Posterior vena cava (tissue), 2 donors: ENCODE results near the gene TTC24. TPM values are rescaled to one million over a fixed set of nuclear protein-coding genes. Genes with fewer than 3 reads are reported as not detected.

Experiments
- DNase-seq: peaks from one replicate; pipeline ENCODE4 v3.0.0-alpha.2; 2020; ENCODE audit warnings: low spot score
- intact Hi-C, 2 donors: fragments of 100-400 bp; cut with DNase I; formaldehyde crosslinking; loops; one replicate each; pipeline versions ENCODE4 v1.14.1 to v1.14.2; 2022 to 2023
- long read RNA-seq, 2 donors: library from polyadenylated mRNA; unstranded; transcript quantifications; one replicate each; pipeline ENCODE4 v2.0.0, GENCODE V29; 2020 to 2021
- total RNA-seq, 2 donors: library from RNA; stranded (reverse); fragmentation: NEBNext Ultra II Directional; extraction: Animal tissue kit (Norgen Biotek cat#: 25700); gene quantifications; one replicate each; pipeline ENCODE4 v1.2.1, GENCODE V29; 2021
- donor health status: DM: yes; HTN: yes; CAD: no.
- donor health status: DM: yes; HTN: yes; CAD: no.

Gene TTC24
- total RNA-seq, result not detected
- long read RNA-seq, donor 1, result 0 reads
- long read RNA-seq, donor 2, result 0 reads

DNA sequence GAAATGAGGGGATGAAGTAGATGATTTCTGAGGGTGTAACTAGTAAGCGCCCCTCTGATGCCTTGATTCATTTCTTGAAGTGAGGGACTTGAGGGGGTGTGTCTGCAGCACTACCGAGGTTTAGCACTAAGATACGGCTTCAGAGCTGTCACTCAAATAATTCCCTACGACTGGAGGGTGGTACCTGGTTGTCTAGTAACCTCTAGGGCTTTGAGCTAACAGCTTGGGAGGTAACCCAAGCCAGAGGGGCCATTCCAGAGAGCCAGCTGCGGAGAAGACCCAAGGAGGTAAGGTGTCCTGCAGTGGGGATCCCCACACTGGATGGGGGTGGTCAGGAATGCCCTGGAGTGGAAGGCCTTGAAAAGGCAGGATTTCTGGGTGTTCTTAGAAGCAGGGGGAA, at the start of gene TTC24:
Gene TTC24, plus strand, starts transcription at position 252 of the 400 bp plus-strand sequence. CDS start 1,642 bp downstream, outside the sequence.
- no peak for DNase-seq
- intact Hi-C loops, result no loop called here

DNA sequence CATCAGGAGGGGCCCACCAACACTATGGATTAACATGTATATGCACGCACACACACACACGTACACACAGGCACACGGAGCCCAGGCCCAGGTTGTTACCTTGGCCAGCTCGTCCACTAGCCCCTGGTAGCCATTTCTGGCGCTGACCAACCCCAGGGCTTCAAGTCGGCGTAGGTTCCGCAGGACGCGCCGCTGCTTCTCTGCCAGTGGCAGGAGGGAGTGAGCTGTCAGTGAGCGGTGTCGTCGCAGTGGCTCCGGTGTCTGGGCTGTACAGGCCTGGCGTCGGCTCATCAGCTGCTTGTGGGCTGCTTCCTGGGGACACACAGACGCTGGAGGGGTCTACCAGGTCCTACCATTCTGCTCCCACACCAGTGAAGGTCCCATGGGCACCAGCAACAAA, 49.5 kb upstream of the TTC24 start:
- intact Hi-C loops, result no loop called here
- peak; percentile 78 for DNase-seq

DNA sequence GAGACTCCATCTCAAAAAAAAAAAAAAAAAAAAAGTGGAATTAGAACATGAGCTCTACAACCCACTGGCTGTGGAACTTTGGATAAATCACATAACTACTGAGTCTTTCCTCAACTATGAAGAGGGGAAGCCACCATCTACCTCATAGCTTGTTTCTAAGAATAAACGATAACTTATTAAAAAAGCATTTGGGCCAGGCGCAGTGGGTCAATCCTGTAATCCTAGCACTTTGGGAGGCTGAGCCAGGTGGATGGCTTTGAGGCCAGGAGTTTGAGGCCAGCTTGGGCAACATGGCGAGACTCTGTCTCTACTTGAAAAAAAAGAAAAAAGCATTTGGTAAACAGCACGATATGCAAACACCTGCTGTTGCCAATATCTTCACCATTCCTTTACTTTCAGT, 47.1 kb upstream of the TTC24 start:
- intact Hi-C loops, result no loop called here
- peak; percentile 10 for DNase-seq

DNA sequence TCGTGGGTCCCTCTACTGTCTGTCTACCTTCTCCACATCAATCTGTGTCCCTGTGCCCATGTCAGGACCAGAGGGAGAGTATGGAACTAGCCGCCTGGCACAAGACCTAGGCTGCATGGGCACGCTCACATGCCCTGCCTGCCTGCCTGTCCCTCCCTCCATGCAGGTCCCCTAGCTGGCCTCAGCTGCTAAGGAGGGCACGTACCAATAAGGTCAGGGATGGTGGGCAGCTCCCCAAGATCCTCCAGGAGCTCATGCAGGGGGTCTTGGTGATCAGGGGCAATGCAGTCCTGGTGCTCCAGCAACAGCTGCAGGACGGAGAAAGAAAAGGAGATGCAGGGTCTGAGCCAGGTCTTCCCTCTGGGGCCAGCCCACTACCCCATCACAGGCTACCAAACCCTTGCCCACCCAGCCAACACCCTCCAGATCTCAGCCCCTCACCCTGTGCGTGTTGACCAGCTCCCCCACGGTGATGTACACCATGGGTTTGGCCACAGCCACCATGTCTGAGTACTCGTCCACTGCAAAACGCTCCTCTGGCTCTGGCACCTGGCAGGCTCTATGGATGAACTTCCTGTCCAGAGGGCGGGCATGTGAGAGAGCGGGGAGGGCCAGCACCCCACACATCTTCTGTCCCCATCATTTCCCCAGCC, 45.8 kb upstream of the TTC24 start:
- peak; percentile 70 for DNase-seq
- intact Hi-C loops, result no loop called here

DNA sequence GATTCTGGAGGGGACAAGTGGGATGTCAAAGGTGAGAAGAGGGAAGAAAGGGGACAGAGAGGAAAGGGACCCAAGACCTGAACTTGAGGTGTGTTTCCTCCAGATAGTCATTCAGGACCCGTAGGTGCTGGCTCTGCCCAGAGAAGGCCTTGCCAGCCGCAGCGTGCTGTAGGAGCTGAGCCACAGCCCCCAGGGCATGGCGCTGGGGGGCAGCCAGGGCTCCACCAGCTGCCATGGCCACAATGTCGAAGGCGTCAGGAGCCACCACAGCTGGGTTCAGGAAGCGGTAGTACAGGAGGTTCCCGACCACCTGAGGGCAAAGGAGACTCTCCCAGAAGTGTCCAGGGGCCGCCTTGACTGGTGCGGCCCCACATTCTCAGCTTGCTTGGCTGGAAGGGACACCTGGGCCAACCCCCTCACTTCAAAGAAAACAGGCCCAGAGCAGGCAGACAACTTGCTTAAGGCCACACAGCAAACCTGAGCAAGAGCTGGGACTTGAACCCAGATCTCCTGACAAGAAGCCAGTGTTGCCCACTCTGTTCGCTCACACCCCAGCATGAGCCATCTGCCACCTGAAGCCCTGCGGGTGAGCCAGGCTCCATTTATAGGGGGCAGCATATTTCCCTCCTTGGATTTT, 45.0 kb upstream of the TTC24 start:
- intact Hi-C loops, result no loop called here

DNA sequence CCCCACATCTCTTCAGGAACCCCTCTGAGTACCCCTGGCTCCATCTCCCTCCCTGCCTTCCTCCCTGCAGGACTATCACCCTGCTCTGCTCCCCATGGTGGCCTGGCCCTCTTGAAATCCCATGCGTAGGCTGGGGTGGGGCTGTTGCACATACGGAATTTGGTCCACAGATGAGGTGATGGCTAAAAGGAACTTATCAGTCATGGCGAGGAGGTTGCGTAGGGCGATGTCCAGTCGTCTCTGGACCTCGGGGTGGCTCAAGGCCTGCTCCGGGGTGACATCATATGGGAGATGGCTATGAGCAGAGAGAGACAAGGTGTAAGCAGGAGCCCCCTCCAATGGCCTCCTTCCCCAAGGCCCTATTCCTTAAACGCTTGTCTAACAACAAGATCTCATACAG, 42.5 kb upstream of the TTC24 start:
- intact Hi-C loops, result no loop called here
- no peak for DNase-seq

More for the DNA sequence above, 45.0 kb upstream of the TTC24 start:
- no peak for DNase-seq

DNA sequence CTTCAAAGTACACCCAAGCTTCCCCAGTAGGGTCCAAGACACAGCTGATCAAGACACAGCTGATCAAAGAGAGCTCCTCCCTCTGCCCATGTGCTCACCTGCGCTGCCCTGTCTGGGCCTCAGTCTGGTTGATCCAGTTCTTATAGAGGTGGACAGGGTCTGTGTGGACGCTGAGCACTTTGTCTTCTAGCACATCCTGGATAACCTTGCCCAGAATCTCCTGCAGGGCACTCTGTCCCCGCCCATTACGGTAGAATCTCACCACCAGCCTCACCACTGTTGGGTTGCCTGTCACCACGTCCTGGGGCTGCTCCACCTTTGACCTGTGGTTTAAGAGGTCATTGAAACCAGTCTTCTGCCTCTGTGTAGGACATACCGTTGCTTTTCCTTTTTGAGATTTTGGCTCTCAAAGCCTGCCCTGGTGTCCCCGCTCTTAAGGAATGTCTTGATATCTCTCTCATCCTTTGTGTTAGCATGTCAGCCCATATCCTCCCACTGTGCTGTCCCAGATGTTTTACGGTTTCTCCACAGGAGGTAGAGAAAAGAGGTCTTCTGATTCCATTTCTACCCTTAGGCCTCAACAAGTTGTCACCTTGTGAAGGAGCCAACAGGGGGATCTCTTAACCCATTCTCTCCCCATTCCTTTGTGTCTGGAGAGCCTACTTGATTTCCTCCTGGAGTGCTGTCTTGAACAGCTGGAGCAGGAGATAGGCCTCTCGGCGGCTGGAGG, 40.6 kb upstream of the TTC24 start:
- DNase-seq, result peak; percentile 13
- intact Hi-C loops, result no loop called here

DNA sequence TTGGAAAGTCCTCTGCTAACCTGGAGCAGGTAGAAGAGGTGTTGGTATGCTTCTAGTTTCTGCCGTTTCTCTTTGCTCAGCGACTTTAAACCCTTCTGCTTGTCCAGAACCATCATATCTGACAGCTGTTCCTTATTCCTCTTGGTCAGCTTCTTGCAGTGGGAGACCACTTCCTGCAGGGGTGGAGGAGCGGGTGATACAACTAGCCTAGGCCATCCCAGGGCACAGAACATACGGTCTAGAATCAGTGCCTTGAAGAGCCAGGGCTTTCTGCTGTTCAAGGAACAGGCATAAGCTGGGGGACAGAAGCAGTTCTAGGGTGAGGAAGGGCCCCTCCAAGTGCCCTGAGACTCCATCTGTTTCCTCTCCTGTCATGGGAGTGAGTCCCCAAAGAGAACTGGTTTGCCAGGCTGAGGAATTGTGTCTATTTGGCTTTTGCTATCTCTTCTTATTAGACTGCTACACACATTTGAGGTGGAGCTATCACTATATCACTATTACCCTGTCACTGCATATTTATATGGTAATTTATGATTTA, 39.6 kb upstream of the TTC24 start:
- intact Hi-C loops, result no loop called here

DNA sequence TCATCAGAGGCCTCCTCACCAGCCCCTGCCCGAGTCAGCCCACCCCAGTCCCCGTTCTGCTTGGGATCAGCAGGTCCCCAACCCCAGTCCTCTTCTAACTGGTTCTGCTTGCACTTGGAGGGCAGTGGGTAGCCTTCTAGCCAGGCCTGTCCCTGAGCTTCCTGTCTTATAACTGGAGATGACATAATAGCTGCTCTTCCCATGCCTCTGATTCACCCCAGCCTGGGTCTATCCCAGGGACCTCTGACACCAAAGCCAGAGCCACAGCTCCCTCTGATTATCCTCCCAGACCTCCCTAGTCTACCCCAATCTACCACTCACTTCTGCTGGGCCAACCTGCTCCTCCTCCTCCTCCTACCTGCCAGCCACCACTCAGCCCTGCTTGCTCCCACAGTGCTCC, 38.6 kb upstream of the TTC24 start:
- intact Hi-C loops, result no loop called here
- peak; percentile 19 for DNase-seq

More for the DNA sequence above, 39.6 kb upstream of the TTC24 start:
- DNase-seq, result no peak

DNA sequence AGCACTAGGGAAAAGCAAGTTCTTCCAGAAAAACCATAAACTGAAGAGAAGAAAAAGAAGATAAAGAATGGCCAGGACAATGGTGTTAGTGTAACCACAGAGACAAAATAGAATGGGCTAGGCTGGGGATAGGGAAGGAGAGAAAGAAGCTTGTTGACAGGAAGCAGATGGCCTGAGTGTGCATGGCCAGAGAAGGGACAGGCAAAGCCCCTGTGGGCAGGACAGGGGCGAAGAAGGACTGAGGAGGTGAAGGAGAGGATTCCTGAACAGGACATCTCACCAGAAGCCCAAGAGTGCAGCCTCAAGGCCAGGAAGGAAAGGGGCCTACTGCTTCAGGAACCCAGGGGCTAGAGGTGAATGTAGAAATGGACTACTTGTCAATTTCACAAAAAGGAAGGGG, 36.5 kb upstream of the TTC24 start:
- DNase-seq, result peak; percentile 7
- intact Hi-C loops, result no loop called here

DNA sequence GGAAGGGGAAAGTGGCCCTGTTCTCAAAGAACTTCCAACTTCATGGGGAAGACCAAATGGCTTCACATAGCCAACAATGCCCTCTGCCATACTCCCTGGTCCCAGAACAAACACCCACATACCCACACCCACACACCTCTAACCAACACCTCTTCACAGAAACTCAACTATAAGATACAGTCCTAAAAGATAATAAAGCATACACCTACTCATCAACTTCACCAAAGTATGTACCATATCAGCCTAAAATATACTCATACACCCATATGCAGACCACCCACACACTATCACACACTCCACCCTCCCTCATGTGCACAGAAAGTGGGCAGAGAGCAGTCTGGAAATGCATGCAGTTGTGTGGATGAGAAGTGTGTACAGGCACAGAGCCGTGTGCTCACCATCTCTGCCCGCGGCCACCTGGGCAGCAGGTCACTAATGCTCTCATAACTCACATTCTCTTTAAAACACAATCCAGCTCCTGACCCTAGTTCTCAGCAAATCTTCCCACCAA, 34.9 kb upstream of the TTC24 start:
- peak; percentile 18 for DNase-seq
- intact Hi-C loops, result no loop called here

DNA sequence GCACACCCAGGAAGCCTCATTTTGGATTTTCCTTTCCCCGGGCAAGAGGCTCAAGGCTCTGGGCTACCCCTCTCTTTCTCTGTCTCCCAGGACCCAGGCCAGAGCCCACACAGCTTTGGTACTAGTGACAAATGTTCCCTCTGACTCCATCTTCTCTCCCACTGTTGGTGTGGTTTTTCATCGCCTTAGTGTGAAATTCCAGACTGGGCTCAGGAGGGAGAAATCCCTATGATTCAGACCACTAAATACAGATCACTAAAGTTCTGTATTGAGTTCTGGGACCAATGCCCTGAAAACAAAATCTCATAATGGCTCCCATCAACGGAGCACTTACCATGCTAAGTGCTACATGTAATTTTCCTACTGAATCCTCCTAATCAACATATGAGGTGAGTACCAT, 33.3 kb upstream of the TTC24 start:
- peak; percentile 34 for DNase-seq
- intact Hi-C loops, result no loop called here

DNA sequence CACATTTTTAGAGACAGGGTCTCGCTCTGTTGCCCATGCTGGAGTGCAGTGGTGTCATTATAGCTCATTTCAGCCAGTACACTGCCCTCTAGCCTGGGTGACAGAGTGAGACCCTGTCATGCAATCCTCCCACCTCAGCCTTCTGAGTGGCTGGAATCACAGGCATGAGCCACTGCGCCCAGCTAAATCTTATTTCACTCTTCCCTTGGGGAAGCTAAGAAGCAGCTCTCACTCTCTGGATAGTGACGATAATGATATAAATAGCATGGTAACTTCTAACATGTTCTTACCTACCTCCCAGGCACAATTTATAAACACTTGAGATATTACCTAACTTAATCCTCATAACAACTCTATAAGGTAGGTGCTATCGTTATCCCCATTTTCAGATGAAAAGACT, 32.1 kb upstream of the TTC24 start:
- intact Hi-C loops, result no loop called here
- DNase-seq, result no peak

DNA sequence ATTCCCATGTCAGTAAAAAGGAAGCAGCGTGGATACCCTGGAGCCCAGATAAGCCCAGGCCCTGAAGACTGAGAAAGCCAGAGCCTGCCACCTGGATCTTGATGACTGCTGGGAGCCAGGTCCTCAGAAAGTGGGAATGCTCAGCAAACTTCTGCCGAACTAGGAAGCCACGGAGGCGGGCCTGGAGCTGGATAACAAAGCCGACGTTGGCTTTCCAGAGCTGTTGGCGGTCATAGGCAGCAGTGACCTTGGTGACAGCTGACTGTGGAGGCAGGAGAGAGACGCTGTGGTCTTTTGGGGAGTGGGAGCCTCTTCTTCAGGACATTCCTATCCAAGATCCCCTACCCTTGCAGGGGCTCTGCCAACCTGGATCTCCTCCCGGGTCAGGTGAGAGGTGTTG, 31.5 kb upstream of the TTC24 start:
- intact Hi-C loops, result no loop called here
- no peak for DNase-seq

DNA sequence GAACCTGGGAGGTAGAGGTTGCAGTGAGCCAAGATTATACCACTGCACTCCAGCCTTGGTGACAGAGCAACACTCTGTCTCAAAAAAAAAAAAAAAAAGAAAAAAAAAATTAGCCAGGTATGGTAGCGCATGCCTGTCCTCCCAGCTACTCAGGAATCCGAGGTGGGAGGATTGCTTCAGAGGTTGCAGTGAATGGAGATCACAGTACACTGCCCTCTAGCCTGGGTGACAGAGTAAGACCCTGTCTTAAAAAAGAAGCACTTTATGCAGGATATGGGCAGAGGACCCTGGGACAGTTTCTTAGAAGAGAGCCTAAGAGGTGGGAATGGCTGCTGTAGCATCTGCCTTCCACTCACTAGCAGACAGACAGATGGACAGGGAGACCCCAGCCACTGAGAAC, 30.1 kb upstream of the TTC24 start:
- intact Hi-C loops, result no loop called here
- no peak for DNase-seq

DNA sequence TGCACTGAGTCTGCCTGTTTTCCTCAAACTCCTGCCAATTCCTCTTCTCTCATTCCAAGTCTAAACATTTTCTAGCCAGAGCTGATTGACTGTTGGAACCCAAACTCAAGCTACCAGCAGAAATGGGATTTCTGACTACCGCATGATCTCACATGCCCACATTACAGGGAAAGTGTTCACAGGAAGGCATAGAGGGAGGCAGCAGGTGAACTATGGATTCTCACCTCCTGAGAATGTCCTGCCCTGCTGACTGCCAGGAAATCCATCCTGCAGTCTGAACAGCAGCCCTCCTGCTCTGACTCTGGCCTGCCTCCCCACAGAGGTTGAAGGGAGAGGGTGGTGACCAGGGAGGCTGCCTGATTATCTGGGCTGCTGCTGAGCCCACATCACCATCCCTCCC, 29.7 kb upstream of the TTC24 start:
- intact Hi-C loops, result no loop called here
- peak; percentile 31 for DNase-seq

DNA sequence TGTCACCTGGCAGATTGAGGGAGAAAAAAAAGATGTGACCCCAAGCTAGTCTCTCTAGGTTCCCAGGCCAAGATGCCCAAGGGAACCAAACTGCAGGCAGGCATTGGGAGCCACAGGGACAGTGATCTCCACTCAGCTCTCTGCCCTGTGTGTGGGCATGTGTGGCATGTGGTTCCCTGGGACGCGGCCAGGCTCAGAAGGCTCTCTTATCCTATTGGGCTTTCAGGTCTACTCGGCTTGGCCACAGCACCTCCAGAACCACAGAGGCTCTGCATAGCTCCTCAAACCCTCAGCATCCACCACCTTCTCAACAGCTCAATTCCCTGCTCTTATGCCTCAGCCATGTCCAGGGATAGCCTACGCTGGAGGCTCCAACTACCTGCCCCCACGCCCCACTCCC, 29.2 kb upstream of the TTC24 start:
- intact Hi-C loops, result no loop called here
- DNase-seq, result peak; percentile 47

DNA sequence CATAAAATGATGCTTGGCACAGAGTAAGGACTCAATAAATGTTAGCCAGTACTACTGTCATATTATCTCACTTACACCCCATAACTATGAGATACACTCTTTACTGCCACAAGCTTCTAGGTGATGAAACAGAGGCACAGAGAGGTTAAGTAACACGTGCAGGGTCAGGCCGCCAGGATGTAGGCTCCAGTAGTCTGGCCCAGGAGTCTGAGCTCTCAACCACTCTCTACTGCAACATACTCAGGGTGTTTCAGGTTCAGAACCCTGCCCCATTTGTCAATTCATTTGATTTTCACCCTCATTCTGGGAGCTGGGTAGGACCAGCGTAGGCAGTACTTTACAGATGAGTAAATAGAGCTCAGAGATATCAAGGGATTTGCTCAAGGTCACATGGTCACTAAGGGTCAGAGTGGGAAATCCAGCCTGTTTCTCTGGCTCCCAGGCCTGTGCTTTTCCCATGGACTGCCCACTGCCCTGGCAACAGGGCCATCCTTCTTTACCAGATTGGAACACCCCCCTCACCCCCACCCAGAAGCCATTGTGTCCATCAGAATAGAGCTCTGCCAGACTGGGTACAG, 28.4 kb upstream of the TTC24 start:
- intact Hi-C loops, result no loop called here
- peak; percentile 31 for DNase-seq

DNA sequence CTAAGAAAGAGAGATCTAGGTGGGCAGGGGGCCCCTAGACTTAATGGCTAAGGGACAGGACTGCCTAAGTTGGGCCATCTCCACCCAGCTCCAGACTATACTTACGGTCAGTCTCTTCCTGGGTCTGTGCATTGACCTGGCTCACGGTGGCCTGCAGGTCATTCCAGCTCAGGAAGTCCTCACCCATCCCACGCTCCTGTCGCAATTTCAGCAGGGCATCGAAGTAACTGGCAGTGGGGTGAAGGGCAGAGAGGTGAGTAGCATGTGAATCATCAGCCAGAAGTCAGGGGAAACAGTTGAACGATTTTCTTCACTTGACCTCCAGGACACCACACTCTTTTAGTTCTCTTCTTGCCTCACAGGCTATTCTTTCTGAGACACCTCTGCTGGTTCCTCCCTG, 27.7 kb upstream of the TTC24 start:
- DNase-seq, result peak; percentile 22
- intact Hi-C loops, result no loop called here

DNA sequence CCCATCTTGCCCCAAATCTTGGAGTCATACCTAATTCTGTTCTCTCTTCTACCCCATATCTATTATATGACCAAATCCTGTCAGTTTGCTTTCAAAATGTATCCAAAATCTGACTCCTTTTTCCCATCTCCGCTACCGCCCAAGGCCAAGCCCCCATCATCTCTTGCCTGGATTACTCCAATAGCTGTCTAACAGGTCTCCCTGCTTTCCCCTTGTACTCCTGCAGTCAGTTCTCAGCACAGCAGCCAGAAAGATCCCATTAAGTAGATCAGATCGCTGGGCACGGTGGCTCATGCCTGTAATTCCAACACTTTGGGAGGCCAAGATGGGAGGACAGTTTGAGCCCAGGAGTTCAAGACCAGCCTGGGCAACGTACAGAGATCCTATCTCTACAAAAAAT, 27.0 kb upstream of the TTC24 start:
- intact Hi-C loops, result no loop called here
- peak; percentile 8 for DNase-seq
